IPS-20b (cell line): ENCODE data around the gene CDH24.
A peak's percentile ranks its signal among the peaks of the same experiment; 100 is the strongest.

Experiments used
- H3K27ac ChIP-seq: one replicate; pipeline ENCODE4 v1.5.1; 2013; ENCODE audit warnings: low read length
- H3K27me3 ChIP-seq: 2 replicates; pipeline ENCODE4 v1.6.1; 2013; ENCODE audit warnings: mild to moderate bottlenecking, low read length, inconsistent platforms; ENCODE audit not compliant: insufficient read depth
- H3K36me3 ChIP-seq: 2 replicates; pipeline ENCODE4 v1.6.1; 2013; ENCODE audit warnings: low read depth, mild to moderate bottlenecking, inconsistent platforms, low read length, moderate library complexity; ENCODE audit not compliant: insufficient read depth
- H3K4me1 ChIP-seq: 2 replicates; pipeline ENCODE4 v1.6.1; 2013; ENCODE audit warnings: mild to moderate bottlenecking, control low read depth, inconsistent platforms, low read length, moderate library complexity; ENCODE audit not compliant: insufficient read depth
- H3K4me3 ChIP-seq: 2 replicates; pipeline ENCODE4 v1.5.1; 2013; ENCODE audit warnings: mild to moderate bottlenecking, low read length, inconsistent platforms
- H3K9ac ChIP-seq: 2 replicates; pipeline ENCODE4 v1.6.1; 2013; ENCODE audit warnings: low read depth, mild to moderate bottlenecking, inconsistent platforms, low read length, moderate library complexity
- H3K9me3 ChIP-seq: 2 replicates; pipeline ENCODE4 v1.6.1; 2013; ENCODE audit warnings: mild to moderate bottlenecking, low read depth, low read length, inconsistent platforms; ENCODE audit not compliant: insufficient read depth

CDH24 gene

GRCh38 chr14:23085458-23085857, 28.1 kb upstream of the CDH24 start:
- H3K9ac ChIP-seq = no peak overlapping the region
- no peaks in the 10 kb centered on the region for H3K4me1 ChIP-seq

GRCh38 chr14:23080474-23080873, 23.2 kb upstream of the CDH24 start:
- H3K9me3 ChIP-seq = no peaks in the 10 kb centered on the region
- H3K9ac ChIP-seq = no peak overlapping the region
- no peak overlapping the region for H3K4me3 ChIP-seq
- H3K4me1 ChIP-seq = no peaks in the 10 kb centered on the region; the same call in 1 of the 2 replicates
- H3K27ac ChIP-seq = no peak overlapping the region
- no peaks in the 10 kb centered on the region for H3K27me3 ChIP-seq
- H3K36me3 ChIP-seq = peaks cover 99% of the 10 kb centered on the region

More at GRCh38 chr14:23085458-23085857, 28.1 kb upstream of the CDH24 start:
- Histone ChIP-seq H3K4me3 (no peak overlapping the region), H3K27me3 (no peaks in the 10 kb centered on the region), H3K9me3 (no peaks in the 10 kb centered on the region), H3K36me3 (peaks cover 99% of the 10 kb centered on the region), H3K27ac (no peak overlapping the region)

- H3K9ac ChIP-seq = no peak overlapping the region
These were observed 22.4 kb upstream of the CDH24 start for GRCh38 chr14:23079716-23080115.

GRCh38 chr14:23078692-23079116, 21.4 kb upstream of the CDH24 start:
- Histone ChIP-seq H3K4me1 (no peaks in the 10 kb centered on the region; the same call in 1 of the 2 replicates), H3K27ac (no peak overlapping the region), H3K9ac (no peak overlapping the region)

More at GRCh38 chr14:23079716-23080115, 22.4 kb upstream of the CDH24 start:
- H3K36me3 ChIP-seq = peaks cover 99% of the 10 kb centered on the region
- no peak overlapping the region for H3K27ac ChIP-seq
- no peaks in the 10 kb centered on the region for H3K27me3 ChIP-seq
- no peaks in the 10 kb centered on the region; the same call in 1 of the 2 replicates for H3K4me1 ChIP-seq
- H3K9me3 ChIP-seq = no peaks in the 10 kb centered on the region
- H3K4me3 ChIP-seq = no peak overlapping the region

GRCh38 chr14:23077962-23078361, 20.6 kb upstream of the CDH24 start:
- no peak overlapping the region for H3K9ac ChIP-seq
- H3K4me3 ChIP-seq = no peak overlapping the region
- no peak overlapping the region for H3K27ac ChIP-seq
- no peaks in the 10 kb centered on the region for H3K27me3 ChIP-seq
- H3K9me3 ChIP-seq = no peaks in the 10 kb centered on the region
- peaks cover 96% of the 10 kb centered on the region for H3K36me3 ChIP-seq
- peaks cover 1% of the 10 kb centered on the region for H3K4me1 ChIP-seq

More at GRCh38 chr14:23078692-23079116, 21.4 kb upstream of the CDH24 start:
- Histone ChIP-seq H3K27me3 (no peaks in the 10 kb centered on the region), H3K36me3 (peaks cover 99% of the 10 kb centered on the region), H3K4me3 (no peak overlapping the region), H3K9me3 (no peaks in the 10 kb centered on the region)

- no peak overlapping the region for H3K9ac ChIP-seq
- no peaks in the 10 kb centered on the region for H3K9me3 ChIP-seq
- H3K4me1 ChIP-seq = peaks cover 12% of the 10 kb centered on the region
- H3K27ac ChIP-seq = no peak overlapping the region
- no peak overlapping the region for H3K4me3 ChIP-seq
- no peaks in the 10 kb centered on the region for H3K27me3 ChIP-seq
- H3K36me3 ChIP-seq = peaks cover 95% of the 10 kb centered on the region
These were observed 19.6 kb upstream of the CDH24 start for GRCh38 chr14:23076785-23077408.

GRCh38 chr14:23074906-23075305, 17.6 kb upstream of the CDH24 start:
- Histone ChIP-seq H3K9me3 (no peaks in the 10 kb centered on the region), H3K4me1 (peaks cover 17% of the 10 kb centered on the region), H3K27me3 (no peaks in the 10 kb centered on the region), H3K27ac (no peak overlapping the region), H3K36me3 (peaks cover 75% of the 10 kb centered on the region), H3K9ac (no peak overlapping the region), H3K4me3 (no peak overlapping the region)

- H3K9me3 ChIP-seq = no peaks in the 10 kb centered on the region
- no peaks in the 10 kb centered on the region for H3K27me3 ChIP-seq
- peak overlapping the region; percentile 98; the same call in 1 of the 2 replicates for H3K9ac ChIP-seq
- H3K27ac ChIP-seq = peak overlapping the region; percentile 37
- peak overlapping the region; percentile 88 for H3K4me3 ChIP-seq
- H3K4me1 ChIP-seq = peaks cover 33% of the 10 kb centered on the region
- peaks cover 72% of the 10 kb centered on the region for H3K36me3 ChIP-seq
These were observed 14.7 kb upstream of the CDH24 start for GRCh38 chr14:23071921-23072539.

GRCh38 chr14:23071244-23071920, 14.1 kb upstream of the CDH24 start:
- peak overlapping the region; percentile 88 for H3K4me3 ChIP-seq
- no peaks in the 10 kb centered on the region for H3K9me3 ChIP-seq
- H3K27ac ChIP-seq = peak overlapping the region; percentile 94
- H3K4me1 ChIP-seq = peaks cover 33% of the 10 kb centered on the region
- no peaks in the 10 kb centered on the region for H3K27me3 ChIP-seq
- peak overlapping the region; percentile 98 for H3K9ac ChIP-seq
- H3K36me3 ChIP-seq = peaks cover 72% of the 10 kb centered on the region

GRCh38 chr14:23070262-23071129, 13.2 kb upstream of the CDH24 start:
- no peaks in the 10 kb centered on the region for H3K9me3 ChIP-seq
- peak overlapping the region; percentile 88 for H3K4me3 ChIP-seq
- H3K9ac ChIP-seq = peak overlapping the region; percentile 98
- peaks cover 72% of the 10 kb centered on the region for H3K36me3 ChIP-seq
- no peaks in the 10 kb centered on the region for H3K27me3 ChIP-seq
- H3K27ac ChIP-seq = peak overlapping the region; percentile 94
- peaks cover 33% of the 10 kb centered on the region for H3K4me1 ChIP-seq

- Histone ChIP-seq H3K9ac (peak overlapping the region; percentile 43; the same call in 1 of the 2 replicates), H3K36me3 (peaks cover 72% of the 10 kb centered on the region), H3K4me3 (peak overlapping the region; percentile 49), H3K27ac (peak overlapping the region; percentile 48), H3K9me3 (no peaks in the 10 kb centered on the region), H3K27me3 (no peaks in the 10 kb centered on the region), H3K4me1 (peaks cover 33% of the 10 kb centered on the region)
These were observed 12.1 kb upstream of the CDH24 start for GRCh38 chr14:23069413-23069806.
